HG02610 (cell line): Measurements from ENCODE around the gene ANKRD44.
A peak's percentile ranks its signal among the peaks of the same experiment; 100 is the strongest.

ENCODE experiments used
- ATAC-seq: cut with Tn5 transposase; IDR thresholded peaks from one replicate; pipeline ENCODE4 v1.9.1; 2021; ENCODE audit warnings: mild to moderate bottlenecking, moderate library complexity; ENCODE audit not compliant: unreplicated experiment

Gene ANKRD44

DNA sequence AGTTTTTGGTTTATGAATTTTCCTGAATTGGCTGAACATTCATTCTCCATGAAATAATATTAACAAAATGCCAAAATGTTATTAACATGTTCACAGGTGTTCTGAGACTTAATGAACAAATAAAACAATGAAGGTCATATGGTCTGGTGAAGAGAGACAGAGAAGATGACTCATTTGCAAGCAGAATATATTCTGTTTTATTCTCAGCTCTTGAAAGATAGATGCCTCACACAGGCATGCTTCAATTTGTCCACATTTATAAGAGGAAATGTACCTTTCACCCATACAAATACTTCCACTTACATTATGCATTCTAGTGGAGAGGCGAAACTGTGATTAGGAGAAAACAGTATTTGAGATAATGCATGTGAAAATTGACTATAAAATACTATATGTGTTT lies 308.7 kb downstream of the ANKRD44 start:
- no peak for ATAC-seq

- ATAC-seq = no peak
These were observed 314.7 kb downstream of the ANKRD44 start for GRCh38 chr2:196995757-196996314.

GRCh38 chr2:196994764-196995163 lies 315.8 kb downstream of the ANKRD44 start:
- no peak for ATAC-seq

DNA sequence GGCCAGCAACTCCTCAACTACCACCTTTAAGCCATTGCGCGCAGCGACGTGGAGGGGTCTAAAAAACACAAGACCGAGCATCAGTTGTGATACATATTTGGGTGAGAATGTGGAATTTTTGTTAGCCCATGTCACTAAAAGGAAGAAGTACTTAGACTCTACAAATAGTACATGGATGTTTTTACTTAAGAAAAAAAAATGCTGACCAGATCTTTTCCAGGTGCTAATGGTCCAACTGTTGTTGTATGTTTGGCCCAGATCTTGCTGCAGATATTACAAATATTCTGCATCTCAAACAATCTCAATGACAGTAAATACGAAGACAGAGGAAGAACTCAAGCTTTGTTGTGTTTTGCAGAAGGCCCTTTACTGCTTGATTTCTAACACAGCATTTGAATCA lies 317.0 kb downstream of the ANKRD44 start:
- ATAC-seq = no peak

DNA sequence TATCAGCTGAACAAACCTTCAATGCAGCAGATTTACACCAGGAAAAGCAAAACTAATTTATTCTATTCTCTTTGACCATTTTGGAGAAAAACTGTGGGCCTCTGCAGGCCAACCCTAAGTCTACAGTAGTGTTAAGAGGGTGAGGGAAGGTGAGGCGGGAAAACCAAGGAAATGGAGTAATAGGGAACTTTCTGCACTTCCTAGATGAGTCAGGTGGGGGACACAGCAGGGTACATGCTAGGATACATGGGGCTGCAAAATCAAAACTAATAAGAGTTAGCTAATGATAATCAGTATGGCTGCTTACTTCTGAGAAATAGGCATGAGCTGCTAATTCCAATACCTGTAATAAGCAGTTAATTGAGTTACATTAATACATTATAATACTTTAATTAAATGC lies 318.1 kb downstream of the ANKRD44 start:
- no peak for ATAC-seq

DNA sequence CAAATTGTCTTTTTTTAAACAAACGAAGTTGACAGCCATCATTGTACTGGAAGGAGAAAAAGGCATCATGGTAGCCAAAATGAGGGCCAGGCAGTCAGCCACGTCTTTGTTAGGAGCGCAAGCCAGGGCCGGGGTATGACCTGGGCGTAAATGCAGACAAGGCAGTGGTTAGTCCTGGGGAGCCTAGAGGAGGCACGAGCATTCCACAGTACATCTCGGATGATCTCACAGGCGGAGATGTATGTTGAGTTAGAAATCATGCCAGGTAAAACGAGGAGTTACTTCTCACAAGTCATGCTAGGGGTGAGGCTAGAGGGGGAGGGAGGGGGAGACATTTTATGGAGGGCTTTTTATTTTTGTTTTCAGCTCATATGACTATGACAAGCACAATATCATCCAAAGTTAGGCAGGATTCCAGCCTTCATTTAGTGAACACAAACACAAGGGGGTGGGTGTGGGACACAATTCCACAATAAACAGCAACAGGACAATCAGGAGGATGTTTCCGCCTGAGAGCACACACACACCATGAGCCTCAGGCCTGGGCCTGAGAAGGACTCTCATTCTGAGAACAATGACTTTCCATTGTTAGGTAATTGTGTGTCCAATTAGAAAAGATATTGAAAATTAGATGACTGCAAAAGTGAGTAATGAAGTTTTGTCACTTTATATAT lies 319.7 kb downstream of the ANKRD44 start:
- ATAC-seq = no peak

- ATAC-seq = no peak
These were observed 320.5 kb downstream of the ANKRD44 start for GRCh38 chr2:196990092-196990491.

- no peak for ATAC-seq
These were observed 321.1 kb downstream of the ANKRD44 start for GRCh38 chr2:196989496-196989895.

DNA sequence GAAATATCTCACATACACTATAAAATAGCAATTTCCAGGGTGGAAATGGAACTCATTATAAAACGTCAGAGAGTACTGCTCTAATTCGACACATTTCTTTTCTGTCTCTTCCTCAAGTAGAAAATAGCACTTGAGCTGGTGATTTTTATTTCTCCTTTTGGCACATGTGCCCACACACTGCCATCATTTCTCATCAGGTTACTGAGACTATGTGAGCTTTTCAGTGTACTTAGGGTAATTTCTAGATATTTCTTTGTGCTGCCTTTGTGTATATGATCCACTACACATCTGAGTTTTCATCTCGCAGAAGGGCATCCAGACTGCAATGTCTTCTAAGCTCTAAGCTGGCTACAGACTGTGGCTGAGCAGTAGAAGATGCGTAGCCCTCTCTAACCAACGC lies 321.9 kb downstream of the ANKRD44 start:
- ATAC-seq = no peak

DNA sequence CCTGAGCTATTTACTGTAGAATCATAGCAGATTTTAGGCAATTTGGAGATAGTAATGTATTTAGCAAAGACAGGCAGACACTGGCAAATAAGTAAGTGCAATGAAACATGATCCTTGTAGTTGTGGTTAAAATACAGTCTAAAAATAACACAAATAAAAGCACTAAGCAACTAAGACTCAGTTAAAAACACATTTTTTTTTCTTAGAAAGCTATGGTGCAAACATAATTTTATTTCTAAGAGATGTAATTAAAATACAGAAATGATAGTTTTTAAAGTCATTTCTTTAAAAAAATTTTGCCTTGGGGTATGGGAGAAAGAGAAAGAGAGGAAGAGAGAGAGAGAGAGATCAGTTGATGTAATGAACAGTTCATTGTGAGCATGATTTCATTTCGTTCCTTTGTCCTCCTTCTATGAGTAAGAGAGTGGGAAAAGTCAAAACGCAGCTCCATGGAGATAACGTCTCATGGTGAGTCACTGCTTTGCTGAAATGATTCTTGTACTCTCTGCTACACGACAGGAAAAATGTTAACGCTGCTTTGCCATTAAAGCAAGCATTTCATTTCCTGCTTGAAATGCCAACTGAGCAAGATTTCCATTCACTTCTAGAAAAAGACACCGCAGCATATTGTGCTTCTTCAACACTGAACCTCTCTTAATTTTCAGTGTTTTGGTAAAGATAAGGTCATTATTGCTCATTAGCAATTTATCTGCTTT lies 322.8 kb downstream of the ANKRD44 start:
- peak; percentile 96 for ATAC-seq

- no peak for ATAC-seq
These were observed 323.3 kb downstream of the ANKRD44 start for GRCh38 chr2:196987298-196987648.

DNA sequence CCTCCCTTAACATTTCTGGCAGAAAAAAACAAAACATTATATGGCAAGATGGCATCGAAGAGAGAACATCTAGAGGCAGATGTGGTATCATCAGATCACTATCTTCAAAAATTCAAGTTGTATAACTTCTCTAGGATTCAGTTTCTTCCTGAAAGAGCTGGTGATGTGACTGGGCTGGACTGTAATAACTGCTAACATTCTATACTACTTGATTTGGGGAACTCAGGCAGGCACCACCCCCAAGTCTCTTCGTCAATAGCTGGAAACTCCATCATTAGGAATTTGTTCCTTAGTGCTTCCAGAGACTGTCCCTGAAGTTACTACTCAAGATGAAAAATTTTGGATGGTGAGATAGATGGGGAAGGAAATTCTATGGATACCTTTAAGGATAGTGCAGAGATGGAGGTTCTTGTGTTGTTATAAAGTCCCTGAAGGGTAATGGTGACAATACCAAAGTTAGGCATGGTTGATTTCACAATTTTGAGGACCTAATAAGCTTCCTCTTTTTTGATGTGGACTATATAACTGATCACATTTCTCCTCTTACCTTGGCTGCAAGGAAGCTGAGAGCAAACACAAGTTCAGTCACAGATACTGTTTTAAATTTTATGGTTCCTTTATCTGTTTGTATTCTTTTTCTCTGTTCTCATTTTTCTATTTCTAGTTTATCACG lies 324.9 kb downstream of the ANKRD44 start:
- no peak for ATAC-seq

DNA sequence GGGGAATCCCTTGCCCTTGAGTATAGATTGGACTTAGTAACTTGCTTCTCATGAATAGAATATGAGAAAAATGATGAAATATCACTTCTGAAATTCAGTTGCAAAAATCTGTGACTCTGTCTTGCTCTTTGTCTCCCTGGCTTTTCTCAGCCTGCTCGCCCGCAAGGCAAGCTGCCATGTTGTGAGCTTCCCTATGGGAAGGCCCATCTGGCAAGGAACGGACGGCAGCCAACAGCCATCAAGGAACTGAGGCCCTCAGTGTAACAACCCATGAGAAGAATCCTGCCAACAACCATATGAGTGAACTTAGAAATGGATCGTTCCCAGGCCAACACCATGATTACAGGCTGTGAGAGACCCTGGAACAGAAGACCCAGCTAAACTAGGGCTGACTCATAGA lies 325.7 kb downstream of the ANKRD44 start:
- no peak for ATAC-seq

GRCh38 chr2:196983934-196984333 lies 326.6 kb downstream of the ANKRD44 start:
- ATAC-seq = no peak

DNA sequence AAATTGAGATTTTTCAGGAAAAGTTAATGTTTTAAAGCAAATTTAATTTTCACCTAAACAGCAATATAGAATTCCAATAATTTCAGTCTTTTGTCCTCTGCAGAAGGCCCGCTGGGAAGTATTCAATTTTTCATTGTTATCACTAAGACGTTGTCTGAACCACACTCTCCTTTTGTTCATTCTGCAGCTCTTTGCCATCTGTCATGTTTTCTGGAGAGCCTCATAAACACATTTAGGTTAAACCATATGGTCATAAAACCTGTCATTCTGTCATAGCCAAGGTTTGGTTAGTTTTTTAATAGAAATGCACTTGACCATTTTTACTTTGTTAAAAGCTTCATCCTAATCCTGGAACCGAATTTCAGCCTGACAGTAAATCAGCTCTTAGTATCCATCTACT lies 330.1 kb downstream of the ANKRD44 start:
- no peak for ATAC-seq

- ATAC-seq = no peak
These were observed 330.6 kb downstream of the ANKRD44 start for GRCh38 chr2:196980001-196980400.

- ATAC-seq = no peak
These were observed 333.1 kb downstream of the ANKRD44 start for GRCh38 chr2:196977507-196977906.

GRCh38 chr2:196974970-196975369 lies 335.6 kb downstream of the ANKRD44 start:
- ATAC-seq = no peak

DNA sequence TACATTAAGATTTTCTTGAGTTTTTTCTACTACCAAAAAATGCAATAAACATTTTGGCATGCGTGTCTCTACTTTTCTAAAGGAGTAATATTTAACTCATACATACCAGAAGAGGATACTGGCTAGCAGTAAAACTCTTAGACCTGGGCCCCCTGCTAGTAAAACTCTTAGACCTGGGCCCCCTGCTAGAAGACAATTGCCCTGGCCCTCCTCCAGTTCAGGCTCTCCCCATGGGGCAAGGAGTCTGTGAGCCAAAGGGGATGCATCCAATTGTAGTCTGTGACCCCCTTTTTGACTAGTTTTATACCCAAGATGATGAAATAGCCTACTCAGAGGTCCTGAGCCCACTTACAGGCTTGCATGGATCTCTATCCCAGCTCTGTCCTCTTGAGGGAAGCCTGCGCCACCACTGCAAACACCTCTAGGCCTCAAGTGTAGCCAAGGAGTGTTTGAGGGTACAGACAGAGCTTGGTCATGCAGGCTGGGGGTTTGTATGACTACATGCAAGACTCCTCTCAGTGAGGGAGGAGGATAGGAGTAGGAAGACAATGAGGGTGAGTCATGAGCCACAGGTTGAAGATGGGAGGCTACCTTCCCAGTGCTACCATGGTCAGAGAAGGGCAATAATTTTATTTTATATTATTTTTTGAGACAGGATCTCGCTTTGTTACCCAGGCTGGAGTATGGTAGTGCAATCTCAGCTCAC lies 338.9 kb downstream of the ANKRD44 start:
- no peak for ATAC-seq

GRCh38 chr2:196970099-196970498 lies 340.5 kb downstream of the ANKRD44 start:
- no peak for ATAC-seq

- no peak for ATAC-seq
These were observed 342.1 kb downstream of the ANKRD44 start for GRCh38 chr2:196968516-196968915.
